ENCODE measurements around the gene C4BPA. TPM values are rescaled to one million over a fixed set of nuclear protein-coding genes. Genes with fewer than 3 reads are reported as not detected.

The C4BPA gene
- total RNA-seq, 1 donor from 2014 or later: not detected

GRCh38 chr1:207076181-207076955 is 27.7 kb upstream of the C4BPA start:
- no peak for FAIRE-seq
- DNase-seq (ENCODE audit: low spot score in 2 of 2): no peak

GRCh38 chr1:207077012-207077411 is 27.0 kb upstream of the C4BPA start:
- DNase-seq (ENCODE audit: low spot score in 2 of 2) (no peak), FAIRE-seq (no peak)

GRCh38 chr1:207077470-207078377 is 26.3 kb upstream of the C4BPA start:
- peak; percentile 19 for FAIRE-seq
- peak; percentile 31 to 58 for DNase-seq (ENCODE audit: low spot score in 2 of 2)

- FAIRE-seq (no peak), DNase-seq (ENCODE audit: low spot score in 2 of 2) (no peak)
Observed at GRCh38 chr1:207078578-207079132, 25.4 kb upstream of the C4BPA start.

GRCh38 chr1:207079706-207080241 is 24.3 kb upstream of the C4BPA start:
- FAIRE-seq (no peak), DNase-seq (ENCODE audit: low spot score in 2 of 2) (no peak)

GRCh38 chr1:207081088-207081487 is 22.9 kb upstream of the C4BPA start:
- FAIRE-seq (no peak), DNase-seq (ENCODE audit: low spot score in 2 of 2) (no peak)

GRCh38 chr1:207081806-207082205 is 22.2 kb upstream of the C4BPA start:
- FAIRE-seq (no peak), DNase-seq (ENCODE audit: low spot score in 2 of 2) (no peak)

GRCh38 chr1:207084232-207084631 is 19.8 kb upstream of the C4BPA start:
- DNase-seq (ENCODE audit: low spot score in 2 of 2) (no peak), FAIRE-seq (no peak)

- no peak for FAIRE-seq
Observed at GRCh38 chr1:207084701-207085180, 19.3 kb upstream of the C4BPA start.

GRCh38 chr1:207085887-207086286 is 18.1 kb upstream of the C4BPA start:
- no peak for DNase-seq (ENCODE audit: low spot score in 2 of 2)
- FAIRE-seq: no peak

More at GRCh38 chr1:207084701-207085180, 19.3 kb upstream of the C4BPA start:
- DNase-seq (ENCODE audit: low spot score in 2 of 2): peak; percentile 10 to 45

- no peak for DNase-seq (ENCODE audit: low spot score in 2 of 2)
- FAIRE-seq: no peak
Observed at GRCh38 chr1:207088161-207088560, 15.9 kb upstream of the C4BPA start.

GRCh38 chr1:207088701-207089626 is 15.1 kb upstream of the C4BPA start, which contains the start of gene C4BPB:
Gene C4BPB, plus strand, starts transcription at chr1:207088860. Its CDS starts 672 bp downstream, at chr1:207089532.
- DNase-seq (ENCODE audit: low spot score in 2 of 2) (no peak), FAIRE-seq (no peak)

- DNase-seq (ENCODE audit: low spot score in 2 of 2): no peak
- no peak for FAIRE-seq
Observed at GRCh38 chr1:207089627-207090355, 14.2 kb upstream of the C4BPA start.

GRCh38 chr1:207091200-207091908 is 12.7 kb upstream of the C4BPA start:
- DNase-seq (ENCODE audit: low spot score in 2 of 2): no peak
- no peak for FAIRE-seq

GRCh38 chr1:207093944-207094343 is 10.1 kb upstream of the C4BPA start:
- FAIRE-seq (no peak), DNase-seq (ENCODE audit: low spot score in 2 of 2) (no peak)

GRCh38 chr1:207097871-207098324 is 6.1 kb upstream of the C4BPA start:
- no peak for FAIRE-seq
- no peak for DNase-seq (ENCODE audit: low spot score in 2 of 2)

- FAIRE-seq: no peak
- no peak for DNase-seq (ENCODE audit: low spot score in 2 of 2)
Observed at GRCh38 chr1:207101720-207102119, 2.3 kb upstream of the C4BPA start.

- FAIRE-seq (no peak), DNase-seq (ENCODE audit: low spot score in 2 of 2) (no peak)
Observed at GRCh38 chr1:207102146-207102545, 1.9 kb upstream of the C4BPA start.

Measured in frontal cortex (tissue), 4 donors.